ENCODE measurements around the gene HOXA6. TPM values are rescaled to one million over a fixed set of nuclear protein-coding genes. Genes with fewer than 3 reads are reported as not detected.

The HOXA6 gene
- total RNA-seq, 1 donor, result not detected

GRCh38 chr7:27134392-27134791, 13.2 kb downstream of the HOXA6 start:
- peaks cover 21% of the 10 kb centered on the region for H3K4me1 ChIP-seq (ENCODE audit: insufficient read depth, low read length)
- no peak overlapping the region for H3K4me3 ChIP-seq (ENCODE audit: low read length)
- H3K9me3 ChIP-seq (ENCODE audit: low read depth, low read length), result no peaks in the 10 kb centered on the region
- H3K27me3 ChIP-seq (ENCODE audit: insufficient read depth, low read length), result peaks cover 32% of the 10 kb centered on the region

- peaks cover 21% of the 10 kb centered on the region for H3K4me1 ChIP-seq (ENCODE audit: insufficient read depth, low read length)
- peaks cover 32% of the 10 kb centered on the region for H3K27me3 ChIP-seq (ENCODE audit: insufficient read depth, low read length)
- no peaks in the 10 kb centered on the region for H3K9me3 ChIP-seq (ENCODE audit: low read depth, low read length)
Measured at GRCh38 chr7:27133409-27134231, 14.0 kb downstream of the HOXA6 start.

GRCh38 chr7:27132978-27133377, 14.6 kb downstream of the HOXA6 start:
- Histone ChIP-seq H3K4me3 (ENCODE audit: low read length) (no peak overlapping the region), H3K4me1 (ENCODE audit: insufficient read depth, low read length) (peaks cover 21% of the 10 kb centered on the region), H3K27me3 (ENCODE audit: insufficient read depth, low read length) (peaks cover 32% of the 10 kb centered on the region), H3K9me3 (ENCODE audit: low read depth, low read length) (no peaks in the 10 kb centered on the region)

More at GRCh38 chr7:27133409-27134231, 14.0 kb downstream of the HOXA6 start:
- no peak overlapping the region for H3K4me3 ChIP-seq (ENCODE audit: low read length)

- H3K4me1 ChIP-seq (ENCODE audit: insufficient read depth, low read length), result peaks cover 20% of the 10 kb centered on the region
- no peaks in the 10 kb centered on the region for H3K9me3 ChIP-seq (ENCODE audit: low read depth, low read length)
- H3K4me3 ChIP-seq (ENCODE audit: low read length), result no peak overlapping the region
- H3K27me3 ChIP-seq (ENCODE audit: insufficient read depth, low read length), result peaks cover 30% of the 10 kb centered on the region
Measured at GRCh38 chr7:27132214-27132613, 15.4 kb downstream of the HOXA6 start.

- Histone ChIP-seq H3K27me3 (ENCODE audit: insufficient read depth, low read length) (peaks cover 25% of the 10 kb centered on the region), H3K4me1 (ENCODE audit: insufficient read depth, low read length) (peaks cover 13% of the 10 kb centered on the region), H3K4me3 (ENCODE audit: low read length) (peak overlapping the region; percentile 44), H3K9me3 (ENCODE audit: low read depth, low read length) (no peaks in the 10 kb centered on the region)
Measured at GRCh38 chr7:27131390-27131819, 16.2 kb downstream of the HOXA6 start.

- Histone ChIP-seq H3K9me3 (ENCODE audit: low read depth, low read length) (no peaks in the 10 kb centered on the region), H3K4me1 (ENCODE audit: insufficient read depth, low read length) (peaks cover 13% of the 10 kb centered on the region)
Measured at GRCh38 chr7:27130540-27131389, 16.8 kb downstream of the HOXA6 start, which contains the start of gene HOXA4. HOXA4 (minus strand) TSS chr7:27130757; CDS start chr7:27130733, 24 bp downstream.

GRCh38 chr7:27129729-27130539, 17.6 kb downstream of the HOXA6 start:
- peaks cover 11% of the 10 kb centered on the region for H3K27me3 ChIP-seq (ENCODE audit: insufficient read depth, low read length)
- H3K4me1 ChIP-seq (ENCODE audit: insufficient read depth, low read length), result peaks cover 10% of the 10 kb centered on the region
- peak overlapping the region; percentile 31 for H3K4me3 ChIP-seq (ENCODE audit: low read length)
- no peaks in the 10 kb centered on the region for H3K9me3 ChIP-seq (ENCODE audit: low read depth, low read length)

More at GRCh38 chr7:27130540-27131389, 16.8 kb downstream of the HOXA6 start, which contains the start of gene HOXA4:
- peak within 1 kb of the TSS; percentile 44 for H3K4me3 ChIP-seq (ENCODE audit: low read length)
- peaks cover 18% of the 10 kb centered on the region for H3K27me3 ChIP-seq (ENCODE audit: insufficient read depth, low read length)

- H3K4me3 ChIP-seq (ENCODE audit: low read length), result no peak overlapping the region
- peaks cover 11% of the 10 kb centered on the region for H3K27me3 ChIP-seq (ENCODE audit: insufficient read depth, low read length)
- peaks cover 5% of the 10 kb centered on the region for H3K4me1 ChIP-seq (ENCODE audit: insufficient read depth, low read length)
- H3K9me3 ChIP-seq (ENCODE audit: low read depth, low read length), result no peaks in the 10 kb centered on the region
Measured at GRCh38 chr7:27128776-27129728, 18.5 kb downstream of the HOXA6 start.

GRCh38 chr7:27128034-27128433, 19.5 kb downstream of the HOXA6 start:
- no peak overlapping the region for H3K4me3 ChIP-seq (ENCODE audit: low read length)
- no peaks in the 10 kb centered on the region for H3K9me3 ChIP-seq (ENCODE audit: low read depth, low read length)
- peaks cover 5% of the 10 kb centered on the region for H3K4me1 ChIP-seq (ENCODE audit: insufficient read depth, low read length)
- peaks cover 7% of the 10 kb centered on the region for H3K27me3 ChIP-seq (ENCODE audit: insufficient read depth, low read length)

GRCh38 chr7:27126596-27127327, 20.8 kb downstream of the HOXA6 start:
- no peaks in the 10 kb centered on the region for H3K9me3 ChIP-seq (ENCODE audit: low read depth, low read length)
- H3K4me1 ChIP-seq (ENCODE audit: insufficient read depth, low read length), result peaks cover 5% of the 10 kb centered on the region
- H3K4me3 ChIP-seq (ENCODE audit: low read length), result no peak overlapping the region
- peaks cover 7% of the 10 kb centered on the region for H3K27me3 ChIP-seq (ENCODE audit: insufficient read depth, low read length)

- no peak overlapping the region for H3K4me3 ChIP-seq (ENCODE audit: low read length)
- H3K27me3 ChIP-seq (ENCODE audit: insufficient read depth, low read length), result peaks cover 7% of the 10 kb centered on the region
- no peaks in the 10 kb centered on the region for H3K9me3 ChIP-seq (ENCODE audit: low read depth, low read length)
- peaks cover under 1% of the 10 kb centered on the region for H3K4me1 ChIP-seq (ENCODE audit: insufficient read depth, low read length)
Measured at GRCh38 chr7:27125986-27126394, 21.6 kb downstream of the HOXA6 start.

GRCh38 chr7:27124902-27125689, 22.5 kb downstream of the HOXA6 start:
- H3K4me3 ChIP-seq (ENCODE audit: low read length), result no peak overlapping the region
- no peaks in the 10 kb centered on the region for H3K4me1 ChIP-seq (ENCODE audit: insufficient read depth, low read length)
- H3K9me3 ChIP-seq (ENCODE audit: low read depth, low read length), result no peaks in the 10 kb centered on the region
- H3K27me3 ChIP-seq (ENCODE audit: insufficient read depth, low read length), result peaks cover 7% of the 10 kb centered on the region

Measured in mononuclear cell (primary cell).